H1 (cell line): ENCODE measurements around the gene KCNMB1. TPM values are rescaled to one million over a fixed set of nuclear protein-coding genes. Genes with fewer than 3 reads are reported as not detected.

Source experiments
- CTCF ChIA-PET: fragments of 300-600 bp; sonication (Branson Sonifier 250); formaldehyde crosslinking; loops from one replicate; lab custom pipeline; 2021; ENCODE audit not compliant: partially characterized antibody; lab: Charles Lee
- POLR2A ChIA-PET: fragments of 300-600 bp; sonication (Branson Sonifier 250); formaldehyde crosslinking; loops from one replicate; lab custom pipeline; 2021; ENCODE audit warnings: inconsistent platforms; ENCODE audit not compliant: partially characterized antibody; lab: Charles Lee
- DNase-seq, 2 experiments: peaks; one replicate each; pipeline versions ENCODE4 v3.0.0 to v3.0.0-alpha.2; 2010 to 2022; ENCODE audit warnings: low spot score in 2 of 2, low read depth in 1 of 2, mixed read lengths in 1 of 2
- FAIRE-seq: peaks from 2 replicates; lab custom pipeline; 2011; peaks lifted over from hg19 to GRCh38; lab: Jason Lieb, UNC
- H2AFZ ChIP-seq: 2 replicates; pipeline ENCODE4 v1.8.1; 2012; ENCODE audit warnings: low read length, inconsistent platforms
- H2AK5ac ChIP-seq: 2 replicates; pipeline ENCODE4 v1.6.1; 2013; ENCODE audit warnings: low read depth, low read length
- H2BK120ac ChIP-seq: replicated peaks from 2 replicates; pipeline ENCODE3; 2013; ENCODE audit warnings: low read depth, low read length, inconsistent platforms
- H2BK12ac ChIP-seq: 2 replicates; pipeline ENCODE4 v1.6.1; 2013; ENCODE audit warnings: low read depth, low read length
- H2BK15ac ChIP-seq: 2 replicates; pipeline ENCODE4 v1.6.1; 2013; ENCODE audit warnings: low read length
- H2BK20ac ChIP-seq: 2 replicates; pipeline ENCODE4 v1.6.1; 2013; ENCODE audit warnings: low read length
- H2BK5ac ChIP-seq: 2 replicates; pipeline ENCODE4 v1.6.1; 2013; ENCODE audit warnings: low read depth, low read length
- H3K14ac ChIP-seq: 2 replicates; pipeline ENCODE4 v1.6.1; 2013; ENCODE audit warnings: inconsistent platforms; ENCODE audit not compliant: insufficient read length
- H3K18ac ChIP-seq: 2 replicates; pipeline ENCODE4 v1.6.1; 2013; ENCODE audit warnings: low read length; ENCODE audit errors: extremely low read depth
- H3K23ac ChIP-seq: 2 replicates; pipeline ENCODE4 v1.6.1; 2013; ENCODE audit warnings: inconsistent platforms; ENCODE audit not compliant: insufficient read length
- H3K23me2 ChIP-seq: 2 replicates; pipeline ENCODE4 v1.6.1; 2013; ENCODE audit warnings: low read depth, low read length
- H3K27ac ChIP-seq: 2 replicates; pipeline ENCODE4 v1.6.1; 2011; ENCODE audit warnings: low read depth, low read length, inconsistent platforms
- H3K27me3 ChIP-seq, 4 experiments: replicated peaks in 1 of 4; 1 replicate in 1 of 4; 2 replicates in 3 of 4; pipeline versions ENCODE4 v1.6.1 to v1.8.1; 2011 to 2013; ENCODE audit warnings: low read length in 3 of 4, mild to moderate bottlenecking in 3 of 4, inconsistent platforms in 2 of 4, mixed read lengths in 2 of 4, moderate library complexity in 1 of 4; ENCODE audit not compliant: control insufficient read depth in 3 of 4, insufficient read depth in 3 of 4; ENCODE audit errors: extremely low read depth in 1 of 4
- H3K36me3 ChIP-seq, 4 experiments: 2 replicates each; pipeline versions ENCODE4 v1.6.1 to v1.8.1; 2011 to 2013; ENCODE audit warnings: mild to moderate bottlenecking in 4 of 4, low read length in 3 of 4, moderate library complexity in 2 of 4, control low read depth in 1 of 4, inconsistent platforms in 1 of 4; ENCODE audit not compliant: insufficient read depth in 4 of 4, control insufficient read depth in 2 of 4
- H3K4ac ChIP-seq: replicated peaks from 2 replicates; pipeline ENCODE3; 2013; ENCODE audit warnings: low read length, low read depth, mixed read lengths, inconsistent platforms; ENCODE audit not compliant: insufficient read length
- H3K4me1 ChIP-seq, 4 experiments: replicated peaks in 1 of 4; 1 replicate in 1 of 4; 2 replicates in 3 of 4; pipeline versions ENCODE4 v1.6.1 to v1.8.1; 2011 to 2013; ENCODE audit warnings: low read length in 3 of 4, inconsistent platforms in 2 of 4, mixed read lengths in 1 of 4; ENCODE audit not compliant: insufficient read depth in 4 of 4, control insufficient read depth in 3 of 4
- H3K4me2 ChIP-seq, 2 experiments: 2 replicates each; pipeline versions ENCODE4 v1.6.1 to v1.8.1; 2011 to 2013; ENCODE audit warnings: low read depth in 2 of 2, low read length in 2 of 2, control low read depth in 1 of 2, inconsistent platforms in 1 of 2, mild to moderate bottlenecking in 1 of 2; ENCODE audit not compliant: insufficient read depth in 1 of 2
- H3K4me3 ChIP-seq, 4 experiments: fragments of 200-600, 300-600 bp in 1 of 4; sonication (generic), shearing (Covaris generic), sonication (Bioruptor Twin) in 1 of 4; 2 replicates each; pipeline versions ENCODE4 v1.5.1 to v1.8.1; 2011 to 2016; ENCODE audit warnings: low read length in 4 of 4, low read depth in 3 of 4, control low read depth in 2 of 4, inconsistent platforms in 2 of 4, mild to moderate bottlenecking in 2 of 4, mixed read lengths in 1 of 4, moderate library complexity in 1 of 4; ENCODE audit not compliant: insufficient read depth in 2 of 4; ENCODE audit errors: extremely low read depth in 1 of 4
- H3K56ac ChIP-seq: replicated peaks from 2 replicates; pipeline ENCODE3; 2013; ENCODE audit warnings: low read depth, mild to moderate bottlenecking, mixed read lengths, low read length, inconsistent platforms; ENCODE audit not compliant: insufficient read length
- H3K79me1 ChIP-seq: 2 replicates; pipeline ENCODE4 v1.6.1; 2013; ENCODE audit warnings: low read depth, low read length, control low read depth
- H3K79me2 ChIP-seq, 2 experiments: 2 replicates each; pipeline versions ENCODE4 v1.6.1 to v1.8.1; 2012 to 2013; ENCODE audit warnings: low read length in 2 of 2, mild to moderate bottlenecking in 2 of 2, inconsistent platforms in 1 of 2; ENCODE audit not compliant: insufficient read depth in 2 of 2, control insufficient read depth in 1 of 2
- H3K9ac ChIP-seq, 4 experiments: replicated peaks in 1 of 4; 1 replicate in 1 of 4; 2 replicates in 3 of 4; pipeline versions ENCODE4 v1.6.1 to v1.8.1; 2011 to 2013; ENCODE audit warnings: low read depth in 3 of 4, low read length in 3 of 4, control low read depth in 2 of 4, mild to moderate bottlenecking in 2 of 4, moderate library complexity in 2 of 4, inconsistent platforms in 1 of 4; ENCODE audit errors: extremely low read depth in 1 of 4
- H3K9me3 ChIP-seq, 2 experiments: 2 replicates each; pipeline versions ENCODE4 v1.6.1 to v1.8.1; 2012 to 2013; ENCODE audit warnings: mild to moderate bottlenecking in 2 of 2, moderate library complexity in 2 of 2, control low read depth in 1 of 2, inconsistent platforms in 1 of 2, low read depth in 1 of 2, low read length in 1 of 2, mixed read lengths in 1 of 2; ENCODE audit not compliant: insufficient read depth in 2 of 2
- H4K20me1 ChIP-seq, 2 experiments: replicated peaks in 1 of 2; 2 replicates each; pipeline versions ENCODE3 to v1.8.1; 2011 to 2013; ENCODE audit warnings: inconsistent platforms in 2 of 2, low read length in 2 of 2, mild to moderate bottlenecking in 1 of 2; ENCODE audit not compliant: insufficient read depth in 2 of 2, control insufficient read depth in 1 of 2
- H4K5ac ChIP-seq: 2 replicates; pipeline ENCODE4 v1.6.1; 2013; ENCODE audit warnings: low read length, low read depth, mixed read lengths, inconsistent platforms; ENCODE audit not compliant: insufficient read length
- H4K8ac ChIP-seq: 2 replicates; pipeline ENCODE4 v1.8.0; 2013; ENCODE audit warnings: mild to moderate bottlenecking, moderate library complexity, low read length, inconsistent platforms; ENCODE audit not compliant: insufficient read depth; ENCODE audit errors: extremely low read depth
- H4K91ac ChIP-seq: replicated peaks from 2 replicates; pipeline ENCODE3; 2013; ENCODE audit warnings: low read length, mixed read lengths, inconsistent platforms; ENCODE audit not compliant: insufficient read length
- MAFK ChIP-seq: IDR thresholded peaks from 2 replicates; pipeline ENCODE4 v1.6.1; 2012; ENCODE audit warnings: low read depth, mild to moderate bottlenecking, improper control_type of control experiment, low read length
- WGBS, 2 experiments: shearing (Covaris generic) in 1 of 2; methylation state at CpG; one replicate each; pipeline versions ENCODE4 v1.1.6 to v1.1.7; 2013 to 2015; ENCODE audit warnings: low lambda C conversion rate in 2 of 2, mixed read lengths in 2 of 2, inconsistent platforms in 1 of 2, low coverage in 1 of 2, missing lambda C conversion rate in 1 of 2; ENCODE audit not compliant: insufficient replicate concordance in 2 of 2, insufficient coverage in 1 of 2, insufficient read length in 1 of 2; ENCODE audit errors: extremely low coverage in 1 of 2, missing lambda C conversion rate in 1 of 2; 5-methylcytosine and 5-hydroxymethylcytosine counted together
- polyA plus RNA-seq, 7 experiments: library from polyadenylated mRNA; depleted of rRNA in 3 of 7; stranded (reverse) in 5 of 7; unstranded in 2 of 7; fragments of >200 nt in 5 of 7; fragments of 200-250 nt in 2 of 7; gene quantifications; 1 replicate in 5 of 7; 2 replicates in 1 of 7; 4 replicates in 1 of 7; pipeline versions ENCODE4 v1.2.1 to v1.2.3, GENCODE V29; 2011 to 2013; ENCODE audit warnings: missing spikeins in 2 of 7, mixed read lengths in 2 of 7
- total RNA-seq: library from RNA; stranded (reverse); fragmentation: NEBNext Ultra II Directional; extraction: Animal tissue kit (Norgen Biotek cat#: 25700); gene quantifications from 2 replicates; pipeline ENCODE4 v1.2.1, GENCODE V29; 2021

KCNMB1 gene
- total and polyA plus RNA-seq, 2 of the 8 experiments (the other 6 are each of a cell fraction or from before 2014, with no cell fraction given), result 0.08 to 0.19 TPM

DNA sequence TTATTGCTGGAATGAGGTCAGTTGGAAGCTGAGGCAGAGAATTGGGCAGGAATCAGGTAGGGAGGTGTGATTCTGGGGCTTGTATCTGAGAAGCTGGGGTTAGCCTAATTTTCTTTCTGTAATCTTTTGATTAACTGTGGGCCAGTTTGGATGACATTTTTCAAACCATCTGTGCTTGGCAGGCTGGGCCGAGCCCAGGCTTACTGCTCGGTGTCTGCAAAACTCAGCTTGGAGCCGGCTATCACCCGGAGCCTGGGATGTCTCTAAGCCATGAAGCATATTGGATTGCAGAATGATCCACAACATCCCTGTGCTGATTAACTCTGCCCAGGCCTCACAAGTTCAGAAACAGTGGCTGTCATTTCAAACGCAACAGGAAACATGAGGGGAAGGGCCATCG is 26.5 kb downstream of the KCNMB1 start:
- Histone ChIP-seq H2BK15ac (no peak overlapping the region), H2BK5ac (no peak overlapping the region), H2BK12ac (no peak overlapping the region), H4K5ac (no peak overlapping the region), H3K9me3 (no peaks in the 10 kb centered on the region), H3K79me1 (no peaks in the 10 kb centered on the region), H3K23ac (no peak overlapping the region), H3K23me2 (no peaks in the 10 kb centered on the region), H2AFZ (no peak overlapping the region), H3K4me3 (no peak overlapping the region), H3K27ac (no peak overlapping the region), H3K79me2 (no peaks in the 10 kb centered on the region), H3K56ac (no peak overlapping the region), H3K4me1 (peaks cover 0 to 3% (median 2%) of the 10 kb centered on the region in 4 experiments; a peak in 4 of 7 replicates), H2BK20ac (no peak overlapping the region), H3K4me2 (no peak overlapping the region), H4K8ac (no peak overlapping the region), H3K36me3 (no peaks in the 10 kb centered on the region), H4K20me1 (no peaks in the 10 kb centered on the region), H3K18ac (no peak overlapping the region), H4K91ac (no peak overlapping the region), H3K27me3 (no peaks in the 10 kb centered on the region; a peak in 2 of 7 replicates), H3K9ac (no peak overlapping the region), H2AK5ac (no peak overlapping the region), H3K14ac (no peak overlapping the region), H3K4ac (no peak overlapping the region), H2BK120ac (no peak overlapping the region)
- POLR2A ChIA-PET, result no interaction called here
- 97% methylated on average over 6 of the region's 6 CpGs; no CpG with 5 or more reads in 1 of the 2 experiments for WGBS, 2 experiments
- FAIRE-seq (no peak), DNase-seq (no peak)
- CTCF ChIA-PET, result interaction anchor here (1.2 to 2.5 kb wide), 7 partner anchors 8 to 94 kb away, joined by 3 to 10 read pairs (median 4); no protein-coding TSS in a partner anchor
- TF ChIP-seq MAFK, result no peak
